OCI-LY1 (cell line): ENCODE data around the gene PEAK1.

Experiments used
- EZH2 ChIP-seq: fragments of 200-600 bp; sonication (generic), shearing (Covaris generic); IDR thresholded peaks from 2 replicates; pipeline ENCODE4 v1.8.0; 2017; ENCODE audit warnings: borderline replicate concordance, mixed run types, mild to moderate bottlenecking, antibody characterized with exemption, low read length, moderate library complexity, mixed read lengths
- TF ChIP-seq, protein P1 (sequence below): fragments of 200-600 bp; sonication (generic), shearing (Covaris generic); IDR thresholded peaks from 2 replicates; pipeline ENCODE4 v1.5.1; 2017; ENCODE audit warnings: mild to moderate bottlenecking, antibody characterized with exemption, low read length, moderate library complexity, mixed read lengths

DNA sequence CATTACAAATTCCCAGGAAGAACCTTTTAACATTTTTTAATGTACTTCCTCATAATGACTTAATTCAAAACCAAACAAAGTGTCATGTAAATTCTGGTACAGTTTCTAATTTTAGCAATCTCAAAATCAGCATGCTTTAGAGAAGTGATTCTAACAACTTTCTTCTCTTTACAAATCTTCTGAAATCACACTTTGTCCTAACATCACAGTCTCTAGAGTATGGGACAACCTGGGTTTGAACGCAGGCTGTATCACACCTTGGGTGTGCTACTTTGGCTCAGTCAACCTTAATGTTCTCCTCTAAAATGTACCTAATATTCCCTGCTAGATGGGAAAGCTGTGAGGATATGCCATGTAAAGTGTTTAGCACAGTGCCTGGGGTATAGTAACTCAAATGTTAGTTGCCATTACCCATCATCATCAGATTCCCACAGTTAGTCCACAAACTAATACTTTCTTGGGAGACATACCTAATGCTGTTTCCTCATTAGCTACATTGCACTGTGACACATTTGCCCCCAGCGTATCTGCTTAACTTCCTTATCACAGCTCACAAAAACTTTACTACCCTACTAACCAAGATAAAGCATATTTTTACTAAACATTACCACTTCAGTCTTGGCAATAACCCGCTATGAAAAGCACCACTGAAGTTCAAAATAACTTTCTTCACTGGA lies 352.1 kb downstream of the PEAK1 start:
- TF ChIP-seq, protein P1, sequence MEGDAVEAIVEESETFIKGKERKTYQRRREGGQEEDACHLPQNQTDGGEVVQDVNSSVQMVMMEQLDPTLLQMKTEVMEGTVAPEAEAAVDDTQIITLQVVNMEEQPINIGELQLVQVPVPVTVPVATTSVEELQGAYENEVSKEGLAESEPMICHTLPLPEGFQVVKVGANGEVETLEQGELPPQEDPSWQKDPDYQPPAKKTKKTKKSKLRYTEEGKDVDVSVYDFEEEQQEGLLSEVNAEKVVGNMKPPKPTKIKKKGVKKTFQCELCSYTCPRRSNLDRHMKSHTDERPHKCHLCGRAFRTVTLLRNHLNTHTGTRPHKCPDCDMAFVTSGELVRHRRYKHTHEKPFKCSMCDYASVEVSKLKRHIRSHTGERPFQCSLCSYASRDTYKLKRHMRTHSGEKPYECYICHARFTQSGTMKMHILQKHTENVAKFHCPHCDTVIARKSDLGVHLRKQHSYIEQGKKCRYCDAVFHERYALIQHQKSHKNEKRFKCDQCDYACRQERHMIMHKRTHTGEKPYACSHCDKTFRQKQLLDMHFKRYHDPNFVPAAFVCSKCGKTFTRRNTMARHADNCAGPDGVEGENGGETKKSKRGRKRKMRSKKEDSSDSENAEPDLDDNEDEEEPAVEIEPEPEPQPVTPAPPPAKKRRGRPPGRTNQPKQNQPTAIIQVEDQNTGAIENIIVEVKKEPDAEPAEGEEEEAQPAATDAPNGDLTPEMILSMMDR: no peak
- TF ChIP-seq EZH2: no peak
